COR-L47 (cell line): ENCODE measurements around the gene KLHL26.

Source experiments
- DNase-seq: peaks from one replicate; lab custom pipeline; 2025; lab: John Stamatoyannopoulos, UW

Gene KLHL26

DNA sequence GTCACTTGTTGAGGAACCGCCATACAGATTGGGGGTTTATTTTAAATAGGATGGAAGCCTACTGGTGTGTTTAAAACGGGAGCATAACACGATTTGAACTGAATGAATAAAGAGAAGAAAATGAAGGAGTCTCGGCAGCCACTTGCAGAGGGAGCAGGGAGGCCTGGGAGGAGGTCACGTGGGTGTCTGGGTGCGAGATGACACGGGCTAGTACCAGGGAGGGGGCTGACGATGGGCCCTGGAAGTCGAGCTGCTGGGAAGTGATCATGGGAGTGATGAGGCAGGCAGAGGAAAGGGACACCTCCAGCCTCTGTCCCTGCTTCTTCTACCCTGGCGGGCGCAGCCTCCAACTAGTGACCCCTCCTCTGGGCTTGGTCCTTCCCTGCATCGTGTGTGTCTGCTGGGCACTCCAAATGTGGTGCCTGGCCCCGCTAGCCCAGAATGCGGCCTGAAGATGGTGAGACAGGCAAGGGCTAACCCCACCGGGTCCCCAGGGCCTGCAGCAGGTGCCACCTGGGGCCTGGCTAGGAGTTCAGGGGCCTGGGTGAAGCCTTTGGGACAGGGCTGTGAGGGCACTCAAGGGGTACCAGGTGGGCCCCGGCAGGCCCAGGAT lies 82.1 kb downstream of the KLHL26 start:
- no peak for DNase-seq

DNA sequence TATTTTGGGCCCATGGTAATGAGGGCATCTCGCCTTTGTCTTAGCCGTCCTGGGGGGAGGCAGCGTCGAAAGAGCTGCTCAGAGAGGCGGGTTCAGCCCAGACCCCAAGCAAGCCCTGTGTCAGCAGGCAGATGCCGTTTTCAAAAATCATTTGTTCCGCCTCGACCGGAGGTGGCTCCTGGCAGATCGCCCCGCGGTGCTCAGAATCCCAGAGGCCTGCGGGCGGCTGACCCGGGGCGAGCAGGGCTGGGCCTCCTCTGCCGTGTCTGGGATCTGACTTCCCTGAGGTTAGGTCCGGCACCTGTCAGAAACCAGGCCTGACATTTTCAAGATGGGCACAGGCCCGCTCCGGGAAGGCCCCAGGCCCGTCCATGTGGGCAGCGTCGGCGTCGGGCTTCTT lies 82.7 kb downstream of the KLHL26 start:
- no peak for DNase-seq
